Transverse colon (tissue), 4 donors: Measurements from ENCODE around the gene PRIMA1.

Experiments
- CTCF ChIP-seq, 5 experiments: fragments of 200-600 bp in 3 of 5; fragments of 450-650 bp in 2 of 5; sonication (generic) in 3 of 5; IDR thresholded peaks; 1 replicate in 2 of 5; 2 replicates in 3 of 5; pipeline ENCODE4 v1.5.1; 2016 to 2017; ENCODE audit warnings: antibody characterized with exemption in 5 of 5, inconsistent platforms in 3 of 5, mild to moderate bottlenecking in 2 of 5, moderate library complexity in 1 of 5
- POLR2AphosphoS5 ChIP-seq, 3 donors: sonication (generic); formaldehyde crosslinking; IDR thresholded peaks; one replicate each; pipeline ENCODE4 v1.6.1; 2016; ENCODE audit warnings: antibody characterized with exemption in 3 of 3

GRCh38 chr14:93727917-93728650, 60.2 kb downstream of the PRIMA1 start:
- TF ChIP-seq CTCF (IDR thresholded peaks at IDR 0.05) (no peak), POLR2AphosphoS5 (IDR thresholded peaks at IDR 0.05) (no peak)
